Measurements from ENCODE around the gene GPR153. TPM values are rescaled to one million over a fixed set of nuclear protein-coding genes. Genes with fewer than 3 reads are reported as not detected.
"Not testable (repeated sequence)": the region's sequence is repeated elsewhere in the genome, so short reads cannot be mapped to it uniquely, and the experiment has no call there.

GPR153 gene
- polyA plus RNA-seq (2013, experiment 1 of 2) = 7.4 TPM
- 5.2 TPM for polyA plus RNA-seq (2013, experiment 2 of 2)

GRCh38 chr1:6260961-6261614 lies at the start of gene GPR153:
Gene GPR153 (minus strand): TSS chr1:6261098. CDS start chr1:6254905, 6,193 bp downstream.
- Histone ChIP-seq H3K27ac (ENCODE audit: low read depth, low read length, severe bottlenecking) (no peak within 1 kb of the TSS), H3K36me3 (ENCODE audit: control insufficient read depth, insufficient read depth, low read length) (peaks cover 1% of the 10 kb centered on the region), H3K4me3 (ENCODE audit: extremely low read depth, insufficient read depth, low read length, poor library complexity, severe bottlenecking) (peak within 1 kb of the TSS; percentile 51), H3K9me3 (ENCODE audit: control insufficient read depth, low read length) (no peaks in the 10 kb centered on the region), H3K4me1 (ENCODE audit: control insufficient read depth, insufficient read depth, low read length, poor library complexity, severe bottlenecking) (no peaks in the 10 kb centered on the region)
- WGBS, 2 experiments (ENCODE audit: insufficient coverage in 2 of 2) = 1 to 2% methylated on average over 43 to 65 of the region's 78 CpGs

GRCh38 chr1:6310116-6310848 lies 49.4 kb upstream of the GPR153 start:
- H3K4me1 ChIP-seq (ENCODE audit: control insufficient read depth, insufficient read depth, low read length, poor library complexity, severe bottlenecking) = no peaks in the 10 kb centered on the region
- H3K36me3 ChIP-seq (ENCODE audit: control insufficient read depth, insufficient read depth, low read length) = peaks cover 45% of the 10 kb centered on the region
- no peak overlapping the region for H3K4me3 ChIP-seq (ENCODE audit: extremely low read depth, insufficient read depth, low read length, poor library complexity, severe bottlenecking)
- 98% methylated on average over 9 of the region's 9 CpGs for WGBS, 2 experiments (ENCODE audit: insufficient coverage in 2 of 2)
- no peak overlapping the region for H3K27ac ChIP-seq (ENCODE audit: low read depth, low read length, severe bottlenecking)
- H3K9me3 ChIP-seq (ENCODE audit: control insufficient read depth, low read length) = no peaks in the 10 kb centered on the region

GRCh38 chr1:6309564-6309963 lies 48.7 kb upstream of the GPR153 start:
- WGBS, 2 experiments (ENCODE audit: insufficient coverage in 2 of 2) = 83 to 100% methylated on average over 1 to 3 of the region's 7 CpGs
- no peaks in the 10 kb centered on the region for H3K4me1 ChIP-seq (ENCODE audit: control insufficient read depth, insufficient read depth, low read length, poor library complexity, severe bottlenecking)
- no peaks in the 10 kb centered on the region for H3K9me3 ChIP-seq (ENCODE audit: control insufficient read depth, low read length)
- no peak overlapping the region for H3K27ac ChIP-seq (ENCODE audit: low read depth, low read length, severe bottlenecking)
- no peak overlapping the region for H3K4me3 ChIP-seq (ENCODE audit: extremely low read depth, insufficient read depth, low read length, poor library complexity, severe bottlenecking)
- peaks cover 38% of the 10 kb centered on the region for H3K36me3 ChIP-seq (ENCODE audit: control insufficient read depth, insufficient read depth, low read length)

GRCh38 chr1:6308449-6308848 lies 47.6 kb upstream of the GPR153 start:
- Histone ChIP-seq H3K27ac (ENCODE audit: low read depth, low read length, severe bottlenecking) (no peak overlapping the region), H3K36me3 (ENCODE audit: control insufficient read depth, insufficient read depth, low read length) (peaks cover 34% of the 10 kb centered on the region), H3K9me3 (ENCODE audit: control insufficient read depth, low read length) (no peaks in the 10 kb centered on the region), H3K4me1 (ENCODE audit: control insufficient read depth, insufficient read depth, low read length, poor library complexity, severe bottlenecking) (no peaks in the 10 kb centered on the region), H3K4me3 (ENCODE audit: extremely low read depth, insufficient read depth, low read length, poor library complexity, severe bottlenecking) (no peak overlapping the region)
- 96 to 97% methylated on average over 11 of the region's 13 CpGs for WGBS, 2 experiments (ENCODE audit: insufficient coverage in 2 of 2)

- H3K36me3 ChIP-seq (ENCODE audit: control insufficient read depth, insufficient read depth, low read length) = peaks cover 32% of the 10 kb centered on the region
- not testable (repeated sequence) for H3K4me3 ChIP-seq (ENCODE audit: extremely low read depth, insufficient read depth, low read length, poor library complexity, severe bottlenecking); H3K4me1 ChIP-seq (ENCODE audit: control insufficient read depth, insufficient read depth, low read length, poor library complexity, severe bottlenecking); H3K9me3 ChIP-seq (ENCODE audit: control insufficient read depth, low read length); H3K27ac ChIP-seq (ENCODE audit: low read depth, low read length, severe bottlenecking)
- 95 to 96% methylated on average over 7 of the region's 7 CpGs for whole genome bisulfite sequencing, 2 experiments (ENCODE audit: insufficient coverage in 2 of 2)
These were observed 46.8 kb upstream of the GPR153 start for GRCh38 chr1:6307682-6308081.

GRCh38 chr1:6307099-6307498 lies 46.2 kb upstream of the GPR153 start:
- WGBS, 2 experiments (ENCODE audit: insufficient coverage in 2 of 2) = 97 to 99% methylated on average over 15 of the region's 15 CpGs
- H3K4me1 ChIP-seq (ENCODE audit: control insufficient read depth, insufficient read depth, low read length, poor library complexity, severe bottlenecking) = no peaks in the 10 kb centered on the region
- H3K4me3 ChIP-seq (ENCODE audit: extremely low read depth, insufficient read depth, low read length, poor library complexity, severe bottlenecking) = no peak overlapping the region
- H3K27ac ChIP-seq (ENCODE audit: low read depth, low read length, severe bottlenecking) = no peak overlapping the region
- H3K36me3 ChIP-seq (ENCODE audit: control insufficient read depth, insufficient read depth, low read length) = peaks cover 38% of the 10 kb centered on the region
- H3K9me3 ChIP-seq (ENCODE audit: control insufficient read depth, low read length) = no peaks in the 10 kb centered on the region

GRCh38 chr1:6303397-6304012 lies 42.6 kb upstream of the GPR153 start:
- Histone ChIP-seq H3K9me3 (ENCODE audit: control insufficient read depth, low read length) (no peaks in the 10 kb centered on the region), H3K36me3 (ENCODE audit: control insufficient read depth, insufficient read depth, low read length) (peaks cover 32% of the 10 kb centered on the region)
- WGBS, 2 experiments (ENCODE audit: insufficient coverage in 2 of 2) = 89 to 92% methylated on average over 9 to 10 of the region's 15 CpGs

GRCh38 chr1:6302568-6302967 lies 41.7 kb upstream of the GPR153 start:
- whole genome bisulfite sequencing, 2 experiments (ENCODE audit: insufficient coverage in 2 of 2) = 86 to 94% methylated on average over 5 to 6 of the region's 7 CpGs
- H3K4me3 ChIP-seq (ENCODE audit: extremely low read depth, insufficient read depth, low read length, poor library complexity, severe bottlenecking) = no peak overlapping the region
- H3K9me3 ChIP-seq (ENCODE audit: control insufficient read depth, low read length) = no peaks in the 10 kb centered on the region
- H3K4me1 ChIP-seq (ENCODE audit: control insufficient read depth, insufficient read depth, low read length, poor library complexity, severe bottlenecking) = no peaks in the 10 kb centered on the region
- no peak overlapping the region for H3K27ac ChIP-seq (ENCODE audit: low read depth, low read length, severe bottlenecking)
- H3K36me3 ChIP-seq (ENCODE audit: control insufficient read depth, insufficient read depth, low read length) = peaks cover 31% of the 10 kb centered on the region

More at GRCh38 chr1:6303397-6304012, 42.6 kb upstream of the GPR153 start:
- H3K4me3 ChIP-seq (ENCODE audit: extremely low read depth, insufficient read depth, low read length, poor library complexity, severe bottlenecking) = no peak overlapping the region
- H3K4me1 ChIP-seq (ENCODE audit: control insufficient read depth, insufficient read depth, low read length, poor library complexity, severe bottlenecking) = no peaks in the 10 kb centered on the region
- no peak overlapping the region for H3K27ac ChIP-seq (ENCODE audit: low read depth, low read length, severe bottlenecking)

GRCh38 chr1:6301526-6301925 lies 40.6 kb upstream of the GPR153 start:
- no peaks in the 10 kb centered on the region for H3K4me1 ChIP-seq (ENCODE audit: control insufficient read depth, insufficient read depth, low read length, poor library complexity, severe bottlenecking)
- 97% methylated on average over 4 to 6 of the region's 8 CpGs for WGBS, 2 experiments (ENCODE audit: insufficient coverage in 2 of 2)
- peaks cover 21% of the 10 kb centered on the region for H3K36me3 ChIP-seq (ENCODE audit: control insufficient read depth, insufficient read depth, low read length)
- H3K4me3 ChIP-seq (ENCODE audit: extremely low read depth, insufficient read depth, low read length, poor library complexity, severe bottlenecking) = no peak overlapping the region
- no peak overlapping the region for H3K27ac ChIP-seq (ENCODE audit: low read depth, low read length, severe bottlenecking)
- H3K9me3 ChIP-seq (ENCODE audit: control insufficient read depth, low read length) = no peaks in the 10 kb centered on the region

GRCh38 chr1:6300342-6301048 lies 39.6 kb upstream of the GPR153 start:
- Histone ChIP-seq H3K4me1 (ENCODE audit: control insufficient read depth, insufficient read depth, low read length, poor library complexity, severe bottlenecking) (no peaks in the 10 kb centered on the region), H3K9me3 (ENCODE audit: control insufficient read depth, low read length) (no peaks in the 10 kb centered on the region), H3K27ac (ENCODE audit: low read depth, low read length, severe bottlenecking) (no peak overlapping the region), H3K4me3 (ENCODE audit: extremely low read depth, insufficient read depth, low read length, poor library complexity, severe bottlenecking) (no peak overlapping the region), H3K36me3 (ENCODE audit: control insufficient read depth, insufficient read depth, low read length) (peaks cover 17% of the 10 kb centered on the region)
- 96% methylated on average over 17 to 27 of the region's 32 CpGs for WGBS, 2 experiments (ENCODE audit: insufficient coverage in 2 of 2)

Measured in mesodermal cell (in vitro differentiated cells).